ENCODE results near the gene FEN1.
A peak's percentile ranks its signal among the peaks of the same experiment; 100 is the strongest.

Gene FEN1

GRCh38 chr11:61774411-61774810 is 18.3 kb upstream of the FEN1 start:
- no peak for DNase-seq (ENCODE audit: low read depth in 3 of 3, low spot score in 1 of 3)

GRCh38 chr11:61775106-61775505 is 17.6 kb upstream of the FEN1 start:
- no peak for DNase-seq (ENCODE audit: low read depth in 3 of 3, low spot score in 1 of 3)

- DNase-seq (ENCODE audit: low read depth in 3 of 3, low spot score in 1 of 3) = no peak
Observed at GRCh38 chr11:61775606-61776554, 16.8 kb upstream of the FEN1 start.

- DNase-seq (ENCODE audit: low read depth in 3 of 3, low spot score in 1 of 3) = peak in 1 of 3 donors; percentile 45
Observed at GRCh38 chr11:61776561-61777075, 16.1 kb upstream of the FEN1 start.

GRCh38 chr11:61777234-61778090 is 15.2 kb upstream of the FEN1 start:
- DNase-seq (ENCODE audit: low read depth in 3 of 3, low spot score in 1 of 3) = peak in 2 of 3 donors; percentile 19 to 62

- no peak for DNase-seq (ENCODE audit: low read depth in 3 of 3, low spot score in 1 of 3)
Observed at GRCh38 chr11:61778357-61778886, 14.3 kb upstream of the FEN1 start.

GRCh38 chr11:61778920-61779650 is 13.6 kb upstream of the FEN1 start:
- no peak for DNase-seq (ENCODE audit: low read depth in 3 of 3, low spot score in 1 of 3)

- no peak for DNase-seq (ENCODE audit: low read depth in 3 of 3, low spot score in 1 of 3)
Observed at GRCh38 chr11:61779666-61780525, 12.8 kb upstream of the FEN1 start.

GRCh38 chr11:61780581-61781162 is 12.0 kb upstream of the FEN1 start:
- no peak for DNase-seq (ENCODE audit: low read depth in 3 of 3, low spot score in 1 of 3)

- no peak for DNase-seq (ENCODE audit: low read depth in 3 of 3, low spot score in 1 of 3)
Observed at GRCh38 chr11:61781585-61781984, 11.1 kb upstream of the FEN1 start.

GRCh38 chr11:61782299-61782698 is 10.4 kb upstream of the FEN1 start:
- no peak for DNase-seq (ENCODE audit: low read depth in 3 of 3, low spot score in 1 of 3)

GRCh38 chr11:61782841-61783240 is 9.9 kb upstream of the FEN1 start:
- no peak for DNase-seq (ENCODE audit: low read depth in 3 of 3, low spot score in 1 of 3)

GRCh38 chr11:61783717-61784505 is 8.8 kb upstream of the FEN1 start:
- DNase-seq (ENCODE audit: low read depth in 3 of 3, low spot score in 1 of 3) = no peak

GRCh38 chr11:61784506-61784805 is 8.3 kb upstream of the FEN1 start:
- no peak for DNase-seq (ENCODE audit: low read depth in 3 of 3, low spot score in 1 of 3)

GRCh38 chr11:61785837-61786402 is 6.8 kb upstream of the FEN1 start:
- no peak for DNase-seq (ENCODE audit: low read depth in 3 of 3, low spot score in 1 of 3)

GRCh38 chr11:61787928-61788491 is 4.7 kb upstream of the FEN1 start:
- no peak for DNase-seq (ENCODE audit: low read depth in 3 of 3, low spot score in 1 of 3)

GRCh38 chr11:61791737-61792309 is 888 bp upstream of the FEN1 start:
- no peak for DNase-seq (ENCODE audit: low read depth in 3 of 3, low spot score in 1 of 3)
